ENCODE results near the gene SYT13.
"Not testable (repeated sequence)": the region's sequence is repeated elsewhere in the genome, so short reads cannot be mapped to it uniquely, and the experiment has no call there.

The SYT13 gene

DNA sequence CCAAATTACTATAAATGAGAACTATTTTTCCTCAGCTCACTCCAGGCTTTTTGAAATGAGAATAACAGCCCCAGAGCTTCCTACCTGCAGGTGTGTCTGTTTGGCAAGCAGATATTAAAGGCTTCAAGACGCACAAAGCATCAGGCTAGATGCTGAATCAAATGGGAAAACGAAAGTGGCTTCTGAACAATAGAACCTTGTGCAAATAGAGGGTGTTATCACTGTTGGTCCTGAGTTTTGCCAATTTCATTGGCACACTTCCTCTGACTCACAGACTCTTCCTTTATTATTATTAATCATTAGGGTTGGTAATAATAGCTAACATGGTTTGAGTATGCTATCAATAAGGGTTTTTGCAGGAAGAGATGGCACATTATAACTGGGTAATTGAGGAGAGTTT, 13.4 kb downstream of the SYT13 start:
- DNase-seq (ENCODE audit: low spot score): no peak

GRCh38 chr11:45270946-45271716, 15.0 kb downstream of the SYT13 start:
- no peak for DNase-seq (ENCODE audit: low spot score)

- DNase-seq (ENCODE audit: low spot score): no peak
These were observed 16.5 kb downstream of the SYT13 start for GRCh38 chr11:45269678-45270077.

DNA sequence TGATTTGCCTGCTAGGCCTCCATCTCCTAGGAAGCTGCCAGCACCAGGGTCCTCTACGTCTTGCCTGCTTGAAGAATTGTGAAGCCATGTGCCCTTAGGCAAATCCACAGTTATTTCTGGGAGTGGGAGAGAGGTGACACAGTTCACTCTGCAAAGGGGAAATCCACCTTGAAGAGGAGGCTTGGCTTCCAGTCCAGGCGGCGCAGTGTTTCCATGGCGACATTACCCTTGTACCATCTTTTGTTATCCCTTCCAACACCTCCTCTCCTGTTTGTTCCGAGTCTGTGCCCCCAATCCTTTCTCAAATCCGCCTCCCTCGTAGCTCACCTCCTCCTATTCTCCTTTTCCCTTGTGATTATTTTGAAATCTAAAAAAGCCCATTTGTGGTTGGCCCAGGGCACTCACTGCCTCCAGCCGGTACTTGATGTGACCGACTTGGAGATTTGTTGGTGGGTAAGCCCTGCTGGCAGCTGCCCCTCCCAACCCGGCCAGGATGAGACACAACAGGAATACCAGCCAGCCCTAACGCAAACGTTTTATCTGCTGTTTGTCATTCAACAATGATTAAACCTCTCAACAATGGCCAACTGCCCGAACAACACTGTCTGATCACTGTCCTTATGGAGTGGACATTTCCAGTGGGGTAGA, 18.4 kb downstream of the SYT13 start:
- DNase-seq (ENCODE audit: low spot score): no peak

- no peak for DNase-seq (ENCODE audit: low spot score)
These were observed 19.1 kb downstream of the SYT13 start for GRCh38 chr11:45267052-45267451.

- no peak for DNase-seq (ENCODE audit: low spot score)
These were observed 19.5 kb downstream of the SYT13 start for GRCh38 chr11:45266676-45267020.

DNA sequence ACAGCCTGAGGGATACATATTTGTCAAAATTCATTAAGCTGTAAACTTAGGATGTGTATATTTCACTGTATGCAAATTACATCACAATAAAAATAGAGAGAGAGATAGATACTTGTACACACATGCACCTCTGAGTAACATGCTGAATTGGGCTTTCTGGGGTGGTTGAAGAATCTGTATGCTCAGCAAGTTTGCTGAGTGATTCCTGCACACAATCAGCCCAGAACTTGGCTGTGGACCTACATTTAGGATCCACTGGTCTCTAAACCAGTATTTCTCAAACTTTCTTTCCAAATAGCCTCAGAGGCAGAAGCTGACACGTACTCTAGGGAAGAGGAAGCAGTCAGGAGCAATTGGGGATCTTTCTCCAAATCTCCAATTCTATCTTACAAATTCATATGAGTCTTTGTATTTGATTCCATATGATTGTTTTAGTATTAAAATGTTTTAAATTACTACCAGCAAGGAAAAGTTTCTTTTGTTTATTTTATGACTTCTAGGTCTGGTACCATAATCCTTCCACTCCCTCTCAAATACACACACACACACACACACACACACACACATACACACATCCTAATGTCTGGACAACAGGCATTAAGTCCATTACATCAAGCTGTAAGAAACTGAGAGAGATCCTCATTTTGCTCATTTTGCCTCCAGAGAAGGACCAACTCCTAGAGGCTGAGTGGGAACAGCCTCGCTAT, 20.0 kb downstream of the SYT13 start:
- no peak for DNase-seq (ENCODE audit: low spot score)

DNA sequence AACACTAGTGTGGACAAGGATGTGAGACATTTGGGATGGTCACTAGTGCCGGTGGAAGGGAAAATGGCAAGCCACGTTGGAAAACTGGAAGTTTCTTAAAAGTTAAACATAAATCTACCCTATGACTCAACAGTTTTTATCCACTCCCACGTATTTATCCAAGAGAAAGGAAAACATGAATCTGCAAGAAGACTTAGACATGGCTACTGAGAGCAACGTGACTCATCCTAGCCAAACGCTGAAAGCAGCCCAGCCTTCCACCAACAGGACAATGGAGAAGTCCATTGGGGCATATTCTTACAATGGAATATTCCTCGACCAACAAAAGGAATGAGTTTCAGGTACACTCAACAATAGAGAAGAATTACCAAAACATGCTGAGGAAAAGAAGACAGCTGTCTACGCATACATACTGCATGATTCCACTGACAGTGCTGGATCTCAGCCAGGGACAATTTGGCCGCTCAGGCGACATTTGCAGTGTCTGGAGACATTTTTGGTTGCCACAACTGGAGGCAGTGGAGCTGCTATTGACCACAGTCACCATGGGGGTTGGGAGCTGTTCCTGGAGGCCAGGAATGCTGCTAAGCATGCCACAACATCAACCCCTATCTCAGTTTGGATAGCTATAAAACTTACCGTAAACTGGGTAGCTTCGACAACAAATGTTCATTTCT, 21.2 kb downstream of the SYT13 start:
- DNase-seq (ENCODE audit: low spot score): peak; percentile 67

GRCh38 chr11:45263773-45264172, 22.4 kb downstream of the SYT13 start:
- DNase-seq (ENCODE audit: low spot score): no peak

DNA sequence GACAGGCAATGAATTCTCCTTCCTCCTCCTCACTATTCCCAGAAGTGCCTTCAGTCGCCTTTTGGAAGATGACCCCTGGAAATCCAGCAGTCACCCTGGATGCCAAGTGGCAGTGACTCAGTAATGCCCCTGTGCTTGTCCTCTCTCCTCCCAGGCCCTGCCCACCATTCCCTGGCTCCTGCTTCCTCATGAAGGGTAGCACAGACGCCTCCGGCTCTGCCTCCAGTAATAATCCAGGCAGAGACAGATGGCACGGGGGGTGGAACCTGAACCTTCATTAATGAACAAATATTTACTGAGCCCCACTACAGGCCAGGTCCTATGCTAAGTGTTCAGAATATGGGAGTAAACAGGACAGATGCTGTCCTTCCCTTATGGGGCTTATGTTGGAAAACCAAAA, 23.2 kb downstream of the SYT13 start:
- no peak for DNase-seq (ENCODE audit: low spot score)

DNA sequence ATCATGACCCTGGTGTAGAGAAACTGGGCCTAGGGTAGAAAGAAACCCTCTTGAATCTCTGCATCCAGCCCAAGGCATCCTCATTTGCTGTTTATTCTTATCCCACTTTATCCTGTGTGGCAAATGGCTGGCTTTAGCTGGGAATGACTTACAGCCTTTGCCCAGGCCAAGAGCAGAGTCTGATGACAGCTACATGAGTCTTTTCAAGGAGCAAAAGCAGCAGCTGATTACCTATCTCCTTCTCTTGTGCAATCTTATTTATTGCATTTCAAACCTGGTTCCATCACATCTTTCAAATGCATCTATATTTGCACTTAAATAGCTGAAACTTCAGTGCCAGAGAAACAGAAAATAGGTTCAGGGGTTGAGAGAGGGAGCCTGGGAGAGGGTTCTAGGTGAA, 26.1 kb downstream of the SYT13 start:
- no peak for DNase-seq (ENCODE audit: low spot score)

DNA sequence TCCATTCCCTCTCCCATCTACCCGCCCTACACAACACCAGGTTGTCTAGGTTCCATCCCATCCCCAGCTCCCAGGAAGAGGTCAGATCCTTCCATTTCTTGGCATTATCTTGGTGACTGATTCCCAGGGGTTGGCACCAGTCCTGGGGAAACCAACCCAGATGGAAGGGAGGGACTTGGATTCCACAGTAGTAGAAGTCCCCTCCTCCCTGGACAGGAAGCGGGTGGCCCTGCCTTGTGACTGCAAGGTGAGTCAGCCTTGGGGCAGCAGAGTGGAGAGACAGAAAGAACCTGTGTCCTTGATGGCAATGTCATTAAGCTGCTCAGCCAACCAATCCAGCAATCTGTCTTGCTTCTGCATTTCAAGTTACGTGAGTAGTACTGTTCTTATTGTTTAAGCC, 26.5 kb downstream of the SYT13 start:
- DNase-seq (ENCODE audit: low spot score): no peak

- DNase-seq (ENCODE audit: low spot score): no peak
These were observed 27.1 kb downstream of the SYT13 start for GRCh38 chr11:45258982-45259530.

DNA sequence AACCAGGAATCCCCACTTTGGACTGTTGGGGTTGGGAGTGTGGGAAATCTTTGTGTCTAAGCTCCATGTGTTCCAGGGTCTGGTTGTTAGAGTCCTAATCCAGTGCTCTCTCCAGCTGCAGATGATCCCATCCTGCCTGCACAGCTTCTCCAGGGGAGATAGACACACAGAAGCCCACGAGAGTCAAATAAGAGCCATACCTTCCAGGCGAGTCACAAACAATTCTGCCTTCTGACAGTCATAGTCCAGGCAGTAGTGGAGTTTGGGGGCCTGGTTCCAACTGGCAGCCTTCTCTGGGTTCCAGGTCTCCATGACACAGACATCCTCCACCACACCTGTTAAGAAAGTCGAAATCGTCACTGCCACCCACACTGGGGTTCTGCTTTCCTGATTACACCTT, 32.1 kb downstream of the SYT13 start:
- no peak for DNase-seq (ENCODE audit: low spot score)

- DNase-seq (ENCODE audit: low spot score): no peak
These were observed 32.5 kb downstream of the SYT13 start for GRCh38 chr11:45253640-45254039.

DNA sequence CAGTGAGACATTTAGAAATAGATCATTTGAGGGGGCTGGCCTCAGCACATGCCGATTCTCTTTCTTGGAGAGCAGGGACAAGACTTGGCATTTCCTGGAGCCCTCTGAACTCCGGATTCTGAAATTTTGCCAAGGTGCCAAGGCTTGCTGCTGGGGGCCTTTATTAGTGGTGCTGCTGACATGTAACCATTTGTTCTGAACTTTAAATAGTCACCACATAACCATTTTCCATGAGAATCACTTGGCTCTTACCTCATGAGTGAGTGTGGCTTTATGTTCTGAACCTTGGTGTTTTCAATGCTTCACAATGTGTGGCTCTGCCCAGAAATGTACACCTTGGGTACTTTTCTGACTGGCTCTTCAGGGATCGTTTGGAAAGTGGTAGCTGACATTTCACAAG, 33.3 kb downstream of the SYT13 start:
- DNase-seq (ENCODE audit: low spot score): no peak

DNA sequence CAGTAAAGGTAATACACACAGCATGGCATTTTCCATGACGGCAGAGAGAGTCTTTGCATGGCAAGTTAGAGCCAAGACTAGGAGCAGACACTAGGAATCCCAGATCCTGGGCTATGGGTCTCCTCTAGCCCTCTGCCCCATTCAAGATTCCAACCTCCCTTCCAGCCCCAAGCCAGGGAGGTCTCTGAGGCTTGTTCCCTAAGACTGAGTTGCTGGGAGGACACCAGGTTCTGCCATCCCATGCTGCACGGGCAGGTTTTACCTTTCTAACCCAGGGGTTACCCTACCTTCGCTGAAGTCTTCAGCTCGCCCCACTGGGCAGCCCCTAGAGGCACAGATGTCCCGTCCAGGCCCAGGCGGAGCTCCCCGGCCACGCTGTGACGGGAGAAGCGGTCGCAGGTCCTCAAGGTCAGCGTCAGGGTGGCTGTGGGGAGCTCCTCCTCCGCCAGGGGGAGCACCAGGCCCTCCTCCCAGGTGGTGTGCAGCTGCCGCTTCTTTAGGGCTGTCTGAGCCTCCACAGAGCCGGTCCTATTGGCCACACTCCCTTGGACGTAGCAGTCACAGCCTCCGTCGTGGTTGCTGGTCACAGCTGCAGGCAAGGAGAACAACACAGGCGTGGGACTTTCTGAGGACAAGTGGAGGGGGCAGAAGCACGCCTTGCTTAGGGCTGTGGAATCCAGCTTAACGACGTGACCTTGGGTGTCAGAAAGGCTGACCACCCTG, 33.8 kb downstream of the SYT13 start:
- DNase-seq (ENCODE audit: low spot score): peak; percentile 86

- no peak for DNase-seq (ENCODE audit: low spot score)
These were observed 36.0 kb downstream of the SYT13 start for GRCh38 chr11:45250035-45250718.

GRCh38 chr11:45249372-45249771, 36.8 kb downstream of the SYT13 start:
- not testable (repeated sequence) for DNase-seq (ENCODE audit: low spot score)

DNA sequence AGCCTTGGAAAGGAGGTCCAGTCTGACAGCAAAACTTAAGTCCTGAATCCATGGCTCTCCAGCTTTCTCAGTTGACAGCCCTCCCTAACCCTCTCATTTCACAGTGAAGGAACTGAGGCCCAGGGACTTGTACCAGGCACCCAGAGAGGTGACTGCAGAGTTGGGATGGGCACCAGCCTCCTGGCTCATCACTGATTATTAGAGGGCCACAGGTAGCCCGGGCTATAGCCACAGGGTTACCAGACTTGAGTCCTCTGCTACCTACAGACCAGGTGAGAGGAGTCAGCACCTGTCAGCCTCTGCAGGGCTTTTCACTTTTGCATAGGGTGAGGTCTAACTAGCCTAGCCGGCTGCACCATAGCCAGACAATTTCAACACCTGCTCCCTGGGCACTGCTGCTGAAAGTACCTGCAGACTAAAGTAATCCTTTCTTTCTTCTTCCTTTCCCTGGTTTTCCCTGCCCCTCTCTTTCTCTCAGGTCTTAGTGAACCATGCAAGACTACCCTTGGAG, 37.6 kb downstream of the SYT13 start:
- DNase-seq (ENCODE audit: low spot score): no peak

- no peak for DNase-seq (ENCODE audit: low spot score)
These were observed 38.7 kb downstream of the SYT13 start for GRCh38 chr11:45247433-45247832.

All from GM03348 (cell line).